Keratinocyte (primary cell): ENCODE results near the gene ANKS1B. TPM values are rescaled to one million over a fixed set of nuclear protein-coding genes. Genes with fewer than 3 reads are reported as not detected.

Source experiments
- DNase-seq: peaks from one replicate; pipeline ENCODE4 v3.0.0-alpha.2; 2011; ENCODE audit warnings: low read depth, missing footprints, low spot score
- FAIRE-seq: peaks from 2 replicates; lab custom pipeline; 2011; peaks lifted over from hg19 to GRCh38; lab: Jason Lieb, UNC
- H2AFZ ChIP-seq: 2 replicates; pipeline ENCODE4 v1.6.0; 2012; ENCODE audit warnings: low read length, control low read depth, inconsistent platforms; ENCODE audit not compliant: control insufficient read depth
- H3K27ac ChIP-seq: 2 replicates; pipeline ENCODE4 v1.5.1; 2011; ENCODE audit warnings: low read length; ENCODE audit not compliant: control insufficient read depth, insufficient read depth
- H3K27me3 ChIP-seq: 3 replicates; pipeline ENCODE4 v1.6.0; 2011; ENCODE audit warnings: low read length; ENCODE audit not compliant: control insufficient read depth, insufficient read depth; ENCODE audit errors: extremely low read depth
- H3K36me3 ChIP-seq, 2 experiments: 2 replicates in 1 of 2; 3 replicates in 1 of 2; pipeline ENCODE4 v1.5.1; 2011; ENCODE audit warnings: low read length in 2 of 2, mild to moderate bottlenecking in 1 of 2; ENCODE audit not compliant: control insufficient read depth in 2 of 2, insufficient read depth in 2 of 2; ENCODE audit errors: extremely low read depth in 1 of 2
- H3K4me1 ChIP-seq: 3 replicates; pipeline ENCODE4 v1.5.1; 2011; ENCODE audit warnings: low read length; ENCODE audit not compliant: control insufficient read depth, insufficient read depth; ENCODE audit errors: extremely low read depth
- H3K4me2 ChIP-seq: 3 replicates; pipeline ENCODE4 v1.6.0; 2011; ENCODE audit warnings: low read depth, low read length; ENCODE audit not compliant: control insufficient read depth, insufficient read depth; ENCODE audit errors: extremely low read depth
- H3K4me3 ChIP-seq, 3 experiments: fragments of 200-600 bp in 1 of 3; sonication (generic) in 1 of 3; 2 replicates in 2 of 3; 3 replicates in 1 of 3; pipeline ENCODE4 v1.5.1; 2011 to 2016; ENCODE audit warnings: low read length in 3 of 3, mild to moderate bottlenecking in 3 of 3, control low read depth in 2 of 3, inconsistent platforms in 1 of 3, low read depth in 1 of 3, mixed read lengths in 1 of 3, mixed run types in 1 of 3, moderate library complexity in 1 of 3; ENCODE audit not compliant: control insufficient read depth in 2 of 3, insufficient read depth in 2 of 3; ENCODE audit errors: extremely low read depth in 1 of 3
- H3K79me2 ChIP-seq: 2 replicates; pipeline ENCODE4 v1.6.0; 2012; ENCODE audit warnings: low read length; ENCODE audit not compliant: control insufficient read depth, insufficient read depth
- H3K9ac ChIP-seq: 3 replicates; pipeline ENCODE4 v1.6.0; 2011; ENCODE audit warnings: low read length; ENCODE audit not compliant: control insufficient read depth, insufficient read depth; ENCODE audit errors: extremely low read depth
- H3K9me1 ChIP-seq: 3 replicates; pipeline ENCODE4 v1.6.0; 2011; ENCODE audit warnings: low read length; ENCODE audit not compliant: control insufficient read depth, insufficient read depth; ENCODE audit errors: extremely low read depth
- H3K9me3 ChIP-seq: 2 replicates; pipeline ENCODE4 v1.5.1; 2012; ENCODE audit warnings: low read depth, low read length; ENCODE audit not compliant: control insufficient read depth
- H4K20me1 ChIP-seq: 3 replicates; pipeline ENCODE4 v1.6.0; 2011; ENCODE audit warnings: low read length; ENCODE audit not compliant: control insufficient read depth, insufficient read depth; ENCODE audit errors: extremely low read depth
- CTCF ChIP-seq, 3 experiments: IDR thresholded peaks in 1 of 3; conservative IDR thresholded peaks in 1 of 3; optimal IDR thresholded peaks in 1 of 3; 2 replicates in 2 of 3; 3 replicates in 1 of 3; pipeline versions ENCODE3 to v1.5.1; 2011; ENCODE audit warnings: low read length in 3 of 3, mild to moderate bottlenecking in 3 of 3, moderate library complexity in 2 of 3, control low read depth in 1 of 3, inconsistent platforms in 1 of 3; ENCODE audit not compliant: insufficient read depth in 2 of 3; ENCODE audit errors: extremely low read depth in 1 of 3
- EZH2 ChIP-seq: IDR thresholded peaks from one replicate; pipeline ENCODE4 v1.6.1; 2012; ENCODE audit warnings: inconsistent platforms, mild to moderate bottlenecking, low read length, moderate library complexity
- dilution Hi-C: fragments of 300-500 bp; cut with MboI; formaldehyde crosslinking; loops from one replicate; pipeline ENCODE4 v1.7.0; 2020; ENCODE audit warnings: low sequenced_read_pairs; ENCODE audit not compliant: extremely low pct_ligation_motif_present
- polyA plus RNA-seq, 5 experiments: library from polyadenylated mRNA; depleted of rRNA in 3 of 5; stranded (reverse) in 3 of 5; stranded (forward) in 1 of 5; unstranded in 1 of 5; fragments of >200 nt; gene quantifications; 1 replicate in 1 of 5; 2 replicates in 3 of 5; 3 replicates in 1 of 5; pipeline versions ENCODE4 v1.2.1 to v1.2.3, GENCODE V29; 2011 to 2012; ENCODE audit warnings: missing spikeins in 2 of 5, low read depth in 1 of 5, low replicate concordance in 1 of 5

Gene ANKS1B
- polyA plus RNA-seq, 1 donor (not counting 4 experiments of a cell fraction or from before 2014, with no cell fraction given), result not detected

DNA sequence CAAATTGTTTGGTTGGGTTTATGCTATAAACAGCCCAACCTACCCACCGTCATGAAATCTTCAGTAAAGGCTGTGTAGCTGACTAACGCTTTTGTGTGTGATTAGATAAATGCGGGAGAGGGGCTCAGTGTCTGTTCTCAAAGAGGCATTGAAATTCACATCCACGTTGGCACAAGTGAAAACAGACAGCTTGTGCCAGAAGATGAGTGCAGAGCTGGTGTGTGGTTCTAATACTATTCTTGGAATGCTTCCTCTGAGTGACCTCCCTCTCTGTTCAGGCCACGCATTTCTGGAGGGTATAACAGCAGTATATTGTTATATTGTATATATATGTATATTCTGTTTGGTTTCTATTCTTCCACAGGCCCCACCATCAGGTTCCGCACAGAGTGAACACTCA lies 1075.9 kb downstream of the ANKS1B start:
- no peaks in the 10 kb centered on the region for H3K27me3 ChIP-seq
- H3K79me2 ChIP-seq, result no peaks in the 10 kb centered on the region
- FAIRE-seq, result no peak
- DNase-seq, result no peak
- H3K4me2 ChIP-seq, result no peak overlapping the region
- H3K4me3 ChIP-seq, result no peak overlapping the region
- H3K36me3 ChIP-seq, result no peaks in the 10 kb centered on the region
- no peaks in the 10 kb centered on the region for H3K4me1 ChIP-seq
- no peak for TF ChIP-seq EZH2
- TF ChIP-seq CTCF (optimal IDR thresholded peaks at IDR 0.05 in 1 of 3, IDR thresholded peaks at IDR 0.05 in 1 of 3, conservative IDR thresholded peaks at IDR 0.05 in 1 of 3; ENCODE audit: extremely low read depth in 1 of 3, insufficient read depth in 2 of 3, low read length in 3 of 3), result no peak
- no peaks in the 10 kb centered on the region for H3K9me1 ChIP-seq
- dilution Hi-C loops, result no loop called here
- no peaks in the 10 kb centered on the region for H3K9me3 ChIP-seq
- H3K27ac ChIP-seq, result no peak overlapping the region
- H4K20me1 ChIP-seq, result no peaks in the 10 kb centered on the region
- no peak overlapping the region for H2AFZ ChIP-seq
- H3K9ac ChIP-seq, result no peak overlapping the region

DNA sequence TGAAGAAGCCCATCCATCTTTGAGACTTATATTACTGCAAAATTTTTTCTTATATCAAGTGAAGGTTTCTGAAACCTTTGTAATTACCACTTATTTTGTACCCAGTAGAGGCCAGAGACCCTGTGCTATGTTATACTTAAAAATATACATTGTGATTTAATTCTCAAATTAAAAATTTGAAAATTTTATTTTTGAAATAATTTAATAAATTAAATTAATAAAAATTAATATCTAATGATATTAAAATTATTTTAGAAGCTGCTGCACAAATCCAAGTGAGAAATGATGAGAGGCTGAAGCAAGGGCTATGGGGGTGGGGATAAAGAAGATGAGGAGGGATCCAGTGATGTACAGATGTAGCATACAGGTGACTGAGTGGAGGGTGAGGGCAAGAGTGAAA lies 1080.9 kb downstream of the ANKS1B start:
- FAIRE-seq, result no peak
- dilution Hi-C loops, result no loop called here
- TF ChIP-seq CTCF (optimal IDR thresholded peaks at IDR 0.05 in 1 of 3, IDR thresholded peaks at IDR 0.05 in 1 of 3, conservative IDR thresholded peaks at IDR 0.05 in 1 of 3; ENCODE audit: extremely low read depth in 1 of 3, insufficient read depth in 2 of 3, low read length in 3 of 3), result no peak
- no peak for TF ChIP-seq EZH2

More for the DNA sequence above, 1080.9 kb downstream of the ANKS1B start:
- Histone ChIP-seq H3K27ac (no peak overlapping the region), H3K4me2 (no peak overlapping the region), H3K9me1 (no peaks in the 10 kb centered on the region), H3K27me3 (no peaks in the 10 kb centered on the region), H4K20me1 (no peaks in the 10 kb centered on the region), H3K9me3 (no peaks in the 10 kb centered on the region), H3K4me1 (no peaks in the 10 kb centered on the region), H3K9ac (no peak overlapping the region), H3K79me2 (no peaks in the 10 kb centered on the region), H3K36me3 (no peaks in the 10 kb centered on the region), H3K4me3 (no peak overlapping the region), H2AFZ (no peak overlapping the region)
- DNase-seq, result no peak
